DMS 273 treated with DMSO at 0.1 percent for 48 hours (cell line): ENCODE data around the gene LYAR.

Experiments used
- DNase-seq: peaks from one replicate; lab custom pipeline; 2025; lab: John Stamatoyannopoulos, UW

The LYAR gene

GRCh38 chr4:4289941-4290850, at the start of gene LYAR, which contains the start of gene ZBTB49:
Gene LYAR (minus strand): TSS chr4:4290154. CDS start chr4:4283742, 6,412 bp downstream.
Gene ZBTB49 (plus strand): TSS chr4:4290251. CDS start chr4:4299946, 9,695 bp downstream.
- peak; percentile 2 for DNase-seq

- DNase-seq: no peak
Observed at GRCh38 chr4:4339504-4340085, 49.6 kb upstream of the LYAR start.

- no peak for DNase-seq
Observed at GRCh38 chr4:4338210-4339001, 48.5 kb upstream of the LYAR start.

- no peak for DNase-seq
Observed at GRCh38 chr4:4334798-4335520, 45.0 kb upstream of the LYAR start.

- no peak for DNase-seq
Observed at GRCh38 chr4:4333265-4333706, 43.3 kb upstream of the LYAR start.

GRCh38 chr4:4332529-4332928, 42.6 kb upstream of the LYAR start:
- DNase-seq: no peak

GRCh38 chr4:4330794-4331193, 40.8 kb upstream of the LYAR start:
- no peak for DNase-seq

- no peak for DNase-seq
Observed at GRCh38 chr4:4329496-4329895, 39.5 kb upstream of the LYAR start.

- DNase-seq: no peak
Observed at GRCh38 chr4:4328840-4329239, 38.9 kb upstream of the LYAR start.

- no peak for DNase-seq
Observed at GRCh38 chr4:4328206-4328605, 38.3 kb upstream of the LYAR start.

- no peak for DNase-seq
Observed at GRCh38 chr4:4327652-4328121, 37.7 kb upstream of the LYAR start.

- no peak for DNase-seq
Observed at GRCh38 chr4:4326166-4326565, 36.2 kb upstream of the LYAR start.

- DNase-seq: no peak
Observed at GRCh38 chr4:4325321-4325720, 35.4 kb upstream of the LYAR start.

GRCh38 chr4:4323705-4324534, 34.0 kb upstream of the LYAR start:
- DNase-seq: no peak

GRCh38 chr4:4321951-4322688, 32.2 kb upstream of the LYAR start:
- DNase-seq: no peak

GRCh38 chr4:4320951-4321714, 31.2 kb upstream of the LYAR start:
- DNase-seq: no peak

- DNase-seq: no peak
Observed at GRCh38 chr4:4320528-4320927, 30.6 kb upstream of the LYAR start.

GRCh38 chr4:4317496-4318232, 27.7 kb upstream of the LYAR start:
- DNase-seq: no peak

- no peak for DNase-seq
Observed at GRCh38 chr4:4316150-4316495, 26.2 kb upstream of the LYAR start.
